ENCODE data around the gene FADS6.

DNA sequence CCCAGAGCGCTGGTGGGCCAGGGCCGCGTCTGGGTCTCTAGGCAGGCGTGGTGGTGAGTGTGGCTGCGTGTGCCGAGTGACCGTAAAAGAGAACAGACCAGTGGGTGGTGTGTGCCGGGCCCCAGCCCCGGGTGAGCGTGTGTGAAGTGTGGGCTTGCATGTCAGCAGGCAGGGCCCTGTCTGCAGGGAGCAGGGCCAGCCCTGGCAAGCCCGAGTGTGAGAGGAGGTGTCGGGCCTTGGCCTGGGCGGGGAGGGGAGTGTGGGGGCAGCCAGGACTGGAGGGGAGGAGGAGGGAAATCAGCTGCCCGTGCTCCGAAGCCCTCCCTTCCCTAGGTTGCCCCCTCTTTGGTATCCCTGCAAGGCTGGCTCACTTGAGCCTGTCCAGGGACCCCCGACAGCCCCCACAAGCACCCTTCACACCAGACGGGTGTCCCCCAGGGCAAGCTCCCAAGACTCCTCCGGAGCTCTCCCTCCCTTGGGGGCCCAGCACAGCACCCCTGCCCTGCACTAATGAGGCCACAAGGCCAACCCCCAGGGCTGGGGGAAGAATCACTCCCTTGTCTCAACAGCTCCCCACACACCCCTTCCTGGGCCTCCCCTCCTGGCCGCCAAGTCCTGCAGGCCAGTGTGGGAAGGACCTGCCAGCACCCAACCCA is 27.7 kb upstream of the FADS6 start:
- TF ChIP-seq, protein P1, sequence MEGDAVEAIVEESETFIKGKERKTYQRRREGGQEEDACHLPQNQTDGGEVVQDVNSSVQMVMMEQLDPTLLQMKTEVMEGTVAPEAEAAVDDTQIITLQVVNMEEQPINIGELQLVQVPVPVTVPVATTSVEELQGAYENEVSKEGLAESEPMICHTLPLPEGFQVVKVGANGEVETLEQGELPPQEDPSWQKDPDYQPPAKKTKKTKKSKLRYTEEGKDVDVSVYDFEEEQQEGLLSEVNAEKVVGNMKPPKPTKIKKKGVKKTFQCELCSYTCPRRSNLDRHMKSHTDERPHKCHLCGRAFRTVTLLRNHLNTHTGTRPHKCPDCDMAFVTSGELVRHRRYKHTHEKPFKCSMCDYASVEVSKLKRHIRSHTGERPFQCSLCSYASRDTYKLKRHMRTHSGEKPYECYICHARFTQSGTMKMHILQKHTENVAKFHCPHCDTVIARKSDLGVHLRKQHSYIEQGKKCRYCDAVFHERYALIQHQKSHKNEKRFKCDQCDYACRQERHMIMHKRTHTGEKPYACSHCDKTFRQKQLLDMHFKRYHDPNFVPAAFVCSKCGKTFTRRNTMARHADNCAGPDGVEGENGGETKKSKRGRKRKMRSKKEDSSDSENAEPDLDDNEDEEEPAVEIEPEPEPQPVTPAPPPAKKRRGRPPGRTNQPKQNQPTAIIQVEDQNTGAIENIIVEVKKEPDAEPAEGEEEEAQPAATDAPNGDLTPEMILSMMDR (conservative IDR thresholded peaks at IDR 0.05; ENCODE audit: low read depth in 2 of 2): no peak
- TF ChIP-seq POLR2AphosphoS5 (IDR thresholded peaks at IDR 0.05; ENCODE audit: low read depth) (no peak), EZH2phosphoT487 (IDR thresholded peaks at IDR 0.05; ENCODE audit: unreplicated experiment) (no peak), EZH2 (IDR thresholded peaks at IDR 0.05; ENCODE audit: low read depth, unreplicated experiment) (no peak), ZNF331 (CRISPR knock-in tag; IDR thresholded peaks at IDR 0.05; ENCODE audit: low read depth) (no peak), CREB1 (CRISPR knock-in tag; IDR thresholded peaks at IDR 0.05; ENCODE audit: low read depth) (no peak), STAT1 (IDR thresholded peaks at IDR 0.05; ENCODE audit: unreplicated experiment) (no peak)
- TF ChIP-seq, protein P2, sequence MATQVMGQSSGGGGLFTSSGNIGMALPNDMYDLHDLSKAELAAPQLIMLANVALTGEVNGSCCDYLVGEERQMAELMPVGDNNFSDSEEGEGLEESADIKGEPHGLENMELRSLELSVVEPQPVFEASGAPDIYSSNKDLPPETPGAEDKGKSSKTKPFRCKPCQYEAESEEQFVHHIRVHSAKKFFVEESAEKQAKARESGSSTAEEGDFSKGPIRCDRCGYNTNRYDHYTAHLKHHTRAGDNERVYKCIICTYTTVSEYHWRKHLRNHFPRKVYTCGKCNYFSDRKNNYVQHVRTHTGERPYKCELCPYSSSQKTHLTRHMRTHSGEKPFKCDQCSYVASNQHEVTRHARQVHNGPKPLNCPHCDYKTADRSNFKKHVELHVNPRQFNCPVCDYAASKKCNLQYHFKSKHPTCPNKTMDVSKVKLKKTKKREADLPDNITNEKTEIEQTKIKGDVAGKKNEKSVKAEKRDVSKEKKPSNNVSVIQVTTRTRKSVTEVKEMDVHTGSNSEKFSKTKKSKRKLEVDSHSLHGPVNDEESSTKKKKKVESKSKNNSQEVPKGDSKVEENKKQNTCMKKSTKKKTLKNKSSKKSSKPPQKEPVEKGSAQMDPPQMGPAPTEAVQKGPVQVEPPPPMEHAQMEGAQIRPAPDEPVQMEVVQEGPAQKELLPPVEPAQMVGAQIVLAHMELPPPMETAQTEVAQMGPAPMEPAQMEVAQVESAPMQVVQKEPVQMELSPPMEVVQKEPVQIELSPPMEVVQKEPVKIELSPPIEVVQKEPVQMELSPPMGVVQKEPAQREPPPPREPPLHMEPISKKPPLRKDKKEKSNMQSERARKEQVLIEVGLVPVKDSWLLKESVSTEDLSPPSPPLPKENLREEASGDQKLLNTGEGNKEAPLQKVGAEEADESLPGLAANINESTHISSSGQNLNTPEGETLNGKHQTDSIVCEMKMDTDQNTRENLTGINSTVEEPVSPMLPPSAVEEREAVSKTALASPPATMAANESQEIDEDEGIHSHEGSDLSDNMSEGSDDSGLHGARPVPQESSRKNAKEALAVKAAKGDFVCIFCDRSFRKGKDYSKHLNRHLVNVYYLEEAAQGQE (IDR thresholded peaks at IDR 0.05; ENCODE audit: unreplicated experiment): no peak

Measured in GM23338 (cell line).